ENCODE data around the gene FLRT3. TPM values are rescaled to one million over a fixed set of nuclear protein-coding genes. Genes with fewer than 3 reads are reported as not detected.
A peak's percentile ranks its signal among the peaks of the same experiment; 100 is the strongest.

The FLRT3 gene
- total RNA-seq, 1 experiment from 2014 or later: 1.3 TPM

DNA sequence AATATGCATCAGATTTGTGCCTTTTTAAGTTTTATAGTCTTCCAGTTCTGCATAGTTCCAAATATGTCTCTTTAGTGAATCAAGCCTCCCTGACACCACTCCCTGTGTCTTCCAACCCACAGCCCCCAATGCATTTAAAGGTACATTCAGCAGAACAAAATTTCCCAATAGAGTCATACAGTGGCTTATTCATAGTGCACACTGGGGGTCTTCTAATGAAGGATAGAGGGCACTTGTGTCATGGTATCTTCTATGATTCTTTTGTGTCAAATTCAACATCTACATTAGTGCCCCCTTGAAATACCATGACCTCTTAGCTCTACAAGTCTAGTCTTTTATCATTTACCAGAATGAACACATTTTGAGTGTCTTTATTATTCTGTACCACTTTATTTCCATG lies 33.8 kb downstream of the FLRT3 start:
- no peaks in the 10 kb centered on the region for H3K27me3 ChIP-seq (replicated peaks)
- H3K9me3 ChIP-seq (replicated peaks): no peaks in the 10 kb centered on the region
- no peaks in the 10 kb centered on the region for H3K36me3 ChIP-seq
- H3K4me3 ChIP-seq: no peak overlapping the region
- DNase-seq (ENCODE audit: low read depth in 1 of 2, low spot score in 2 of 2): no peak
- no peak overlapping the region for H3K27ac ChIP-seq
- no peaks in the 10 kb centered on the region for H3K4me1 ChIP-seq (replicated peaks)

- Histone ChIP-seq H3K9me3 (replicated peaks) (no peaks in the 10 kb centered on the region), H3K36me3 (no peaks in the 10 kb centered on the region), H3K4me1 (replicated peaks) (no peaks in the 10 kb centered on the region), H3K4me3 (no peak overlapping the region), H3K27ac (no peak overlapping the region), H3K27me3 (replicated peaks) (no peaks in the 10 kb centered on the region)
- no peak for DNase-seq (ENCODE audit: low read depth in 1 of 2, low spot score in 2 of 2)
Measured at GRCh38 chr20:14303106-14303505, 34.3 kb downstream of the FLRT3 start.

DNA sequence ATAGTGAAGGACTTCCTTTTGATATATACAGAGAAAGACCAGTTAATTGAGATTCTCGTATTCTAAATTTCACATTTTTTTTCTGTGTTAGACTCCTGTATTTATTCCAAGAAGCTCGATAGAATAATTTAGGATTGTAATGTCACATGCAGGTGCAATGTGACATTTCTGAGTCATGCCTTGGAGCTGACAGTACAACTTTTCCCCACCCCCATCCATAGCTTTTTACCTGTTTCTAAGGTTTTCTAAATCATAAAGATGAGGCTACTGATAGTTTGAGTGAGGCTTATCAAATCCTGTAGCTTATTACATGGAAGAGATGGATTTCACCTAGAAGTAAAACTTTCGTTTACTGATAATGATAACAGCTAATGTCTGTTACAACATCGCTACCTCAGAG lies 37.6 kb downstream of the FLRT3 start:
- Histone ChIP-seq H3K9me3 (replicated peaks) (0 out of 2 replicates have a peak, but pooled peaks cover 2% of the 10 kb centered on the region), H3K36me3 (no peaks in the 10 kb centered on the region), H3K27me3 (replicated peaks) (no peaks in the 10 kb centered on the region), H3K4me1 (replicated peaks) (no peaks in the 10 kb centered on the region), H3K27ac (no peak overlapping the region), H3K4me3 (no peak overlapping the region)
- no peak for DNase-seq (ENCODE audit: low read depth in 1 of 2, low spot score in 2 of 2)

- 0 out of 2 replicates have a peak, but pooled peaks cover 2% of the 10 kb centered on the region for H3K9me3 ChIP-seq (replicated peaks)
- no peaks in the 10 kb centered on the region for H3K27me3 ChIP-seq (replicated peaks)
- no peak overlapping the region for H3K27ac ChIP-seq
- H3K36me3 ChIP-seq: no peaks in the 10 kb centered on the region
- no peak for DNase-seq (ENCODE audit: low read depth in 1 of 2, low spot score in 2 of 2)
- no peaks in the 10 kb centered on the region for H3K4me1 ChIP-seq (replicated peaks)
- no peak overlapping the region for H3K4me3 ChIP-seq
Measured at GRCh38 chr20:14295770-14296309, 41.6 kb downstream of the FLRT3 start.

DNA sequence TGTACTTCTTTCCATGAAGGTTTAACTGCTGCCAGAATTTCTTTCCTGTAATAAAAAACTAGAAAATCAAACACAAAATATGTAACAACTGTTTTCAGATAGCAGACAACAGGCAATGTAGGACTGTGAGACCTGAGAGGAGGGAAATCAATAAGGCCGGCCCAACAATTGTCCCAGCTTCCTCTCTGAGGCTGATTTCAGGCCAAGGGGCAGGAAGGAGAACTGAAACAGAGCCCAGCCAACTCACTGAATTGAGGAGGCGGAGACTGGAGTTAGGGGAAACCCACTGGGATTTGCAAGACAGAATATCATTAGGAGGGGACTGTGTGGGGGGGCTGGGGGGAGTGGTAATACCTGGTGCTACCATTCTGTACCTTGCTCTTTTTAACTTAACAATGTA lies 42.2 kb downstream of the FLRT3 start:
- no peak overlapping the region for H3K27ac ChIP-seq
- DNase-seq (ENCODE audit: low read depth in 1 of 2, low spot score in 2 of 2): no peak
- no peak overlapping the region for H3K4me3 ChIP-seq
- H3K36me3 ChIP-seq: no peaks in the 10 kb centered on the region
- 0 out of 2 replicates have a peak, but pooled peaks cover 2% of the 10 kb centered on the region for H3K9me3 ChIP-seq (replicated peaks)
- no peaks in the 10 kb centered on the region for H3K4me1 ChIP-seq (replicated peaks)
- H3K27me3 ChIP-seq (replicated peaks): no peaks in the 10 kb centered on the region

- no peak overlapping the region for H3K4me3 ChIP-seq
- DNase-seq (ENCODE audit: low read depth in 1 of 2, low spot score in 2 of 2): no peak
- H3K9me3 ChIP-seq (replicated peaks): no peaks in the 10 kb centered on the region
- no peaks in the 10 kb centered on the region for H3K27me3 ChIP-seq (replicated peaks)
- no peak overlapping the region for H3K27ac ChIP-seq
- no peaks in the 10 kb centered on the region for H3K4me1 ChIP-seq (replicated peaks)
- H3K36me3 ChIP-seq: no peaks in the 10 kb centered on the region
Measured at GRCh38 chr20:14291502-14291901, 45.9 kb downstream of the FLRT3 start.

GRCh38 chr20:14288341-14289330 lies 48.8 kb downstream of the FLRT3 start:
- Histone ChIP-seq H3K27me3 (replicated peaks) (no peaks in the 10 kb centered on the region), H3K4me3 (no peak overlapping the region), H3K4me1 (replicated peaks) (no peaks in the 10 kb centered on the region), H3K9me3 (replicated peaks) (no peaks in the 10 kb centered on the region), H3K36me3 (no peaks in the 10 kb centered on the region), H3K27ac (no peak overlapping the region)
- peak in 1 of 2 experiments; percentile 2 for DNase-seq (ENCODE audit: low read depth in 1 of 2, low spot score in 2 of 2)

DNA sequence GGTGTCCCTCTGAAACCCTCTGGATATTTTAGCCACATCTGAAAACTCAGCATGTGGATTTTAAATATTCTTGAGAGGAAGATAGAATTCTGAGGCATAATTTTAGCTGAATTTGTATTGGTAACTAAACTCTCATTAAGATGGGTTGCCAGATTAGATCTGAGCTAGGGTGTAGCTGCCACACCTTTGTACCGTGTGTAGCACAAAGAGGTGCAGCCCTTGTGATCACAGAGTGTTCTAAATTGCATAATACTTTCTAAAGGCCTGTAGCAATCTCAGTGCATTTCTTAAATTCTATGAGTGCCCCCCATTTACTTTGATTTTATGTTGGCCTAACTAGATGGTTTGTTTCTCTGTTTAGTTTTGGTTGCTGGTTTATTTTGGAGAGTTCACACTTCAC lies 53.0 kb downstream of the FLRT3 start:
- no peak overlapping the region for H3K27ac ChIP-seq
- H3K4me3 ChIP-seq: no peak overlapping the region
- H3K4me1 ChIP-seq (replicated peaks): no peaks in the 10 kb centered on the region
- H3K9me3 ChIP-seq (replicated peaks): no peaks in the 10 kb centered on the region
- H3K36me3 ChIP-seq: no peaks in the 10 kb centered on the region
- H3K27me3 ChIP-seq (replicated peaks): no peaks in the 10 kb centered on the region
- no peak for DNase-seq (ENCODE audit: low read depth in 1 of 2, low spot score in 2 of 2)

DNA sequence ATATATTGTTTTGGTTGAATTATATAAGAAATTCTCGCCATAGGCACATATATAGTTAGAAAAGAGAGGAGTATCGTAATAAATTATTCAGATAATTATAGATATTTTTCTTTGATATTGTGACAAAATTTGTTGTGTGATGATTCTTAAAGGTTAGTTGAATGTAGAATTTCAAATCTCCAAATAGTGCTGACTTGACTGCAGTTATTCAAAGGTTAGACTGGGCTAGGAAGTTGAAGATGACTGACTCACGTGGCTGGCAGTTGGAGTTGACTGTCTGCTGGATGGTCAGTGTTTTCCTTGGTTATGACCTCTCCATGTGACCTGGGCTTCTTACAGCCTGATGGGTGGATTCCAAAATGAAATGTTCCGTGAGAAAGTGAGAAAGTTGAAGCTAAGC lies 55.3 kb downstream of the FLRT3 start:
- Histone ChIP-seq H3K36me3 (no peaks in the 10 kb centered on the region), H3K27ac (no peak overlapping the region), H3K9me3 (replicated peaks) (no peaks in the 10 kb centered on the region), H3K4me3 (no peak overlapping the region), H3K4me1 (replicated peaks) (no peaks in the 10 kb centered on the region), H3K27me3 (replicated peaks) (no peaks in the 10 kb centered on the region)
- DNase-seq (ENCODE audit: low read depth in 1 of 2, low spot score in 2 of 2): no peak

Data from SJSA1 (cell line).